GM10248 (cell line): ENCODE data around the gene KCTD17.

ENCODE experiments used
- CTCF ChIA-PET: fragments of 300-600 bp; sonication (Branson Sonifier 250); formaldehyde crosslinking; extraction: SDS; loops from one replicate; lab custom pipeline; 2021; ENCODE audit warnings: antibody characterized with exemption; lab: Yijun Ruan, JAX
- POLR2A ChIA-PET: fragments of 350-650 bp; sonication (Branson Sonifier 250); formaldehyde crosslinking; extraction: SDS; loops from one replicate; lab custom pipeline; 2020; ENCODE audit warnings: antibody characterized with exemption; lab: Yijun Ruan, JAX
- DNase-seq: peaks from one replicate; pipeline ENCODE4 v3.0.0; 2012; ENCODE audit errors: extremely low spot score
- TF ChIP-seq, protein P1 (sequence below): IDR thresholded peaks from 2 replicates; pipeline ENCODE4 v1.5.1; 2012; ENCODE audit warnings: mild to moderate bottlenecking, low read depth; ENCODE audit errors: extremely low read depth, missing control alignments, control extremely low read depth

The KCTD17 gene

DNA sequence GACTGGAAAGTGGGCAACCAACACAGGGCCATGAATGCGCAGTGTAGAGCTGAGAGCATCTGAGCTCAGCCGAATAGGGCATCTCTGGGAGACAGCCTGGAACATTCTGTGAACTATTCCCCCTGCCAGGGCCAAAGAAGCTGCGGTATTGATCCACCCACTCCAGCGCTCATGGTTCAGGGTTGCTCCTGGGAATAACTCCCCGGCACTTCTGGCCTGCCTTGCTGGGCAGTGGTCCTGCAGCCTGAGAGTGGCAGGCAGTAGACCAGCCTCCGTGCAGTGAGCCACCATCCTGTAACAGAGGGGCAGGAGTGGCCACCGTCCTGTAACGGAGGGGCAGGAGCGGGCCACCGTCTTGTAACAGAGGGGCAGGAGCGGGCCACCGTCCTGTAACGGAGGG is 45.8 kb downstream of the KCTD17 start:
- POLR2A ChIA-PET = no interaction called here
- no peak for DNase-seq
- CTCF ChIA-PET = no interaction called here
- TF ChIP-seq, protein P1, sequence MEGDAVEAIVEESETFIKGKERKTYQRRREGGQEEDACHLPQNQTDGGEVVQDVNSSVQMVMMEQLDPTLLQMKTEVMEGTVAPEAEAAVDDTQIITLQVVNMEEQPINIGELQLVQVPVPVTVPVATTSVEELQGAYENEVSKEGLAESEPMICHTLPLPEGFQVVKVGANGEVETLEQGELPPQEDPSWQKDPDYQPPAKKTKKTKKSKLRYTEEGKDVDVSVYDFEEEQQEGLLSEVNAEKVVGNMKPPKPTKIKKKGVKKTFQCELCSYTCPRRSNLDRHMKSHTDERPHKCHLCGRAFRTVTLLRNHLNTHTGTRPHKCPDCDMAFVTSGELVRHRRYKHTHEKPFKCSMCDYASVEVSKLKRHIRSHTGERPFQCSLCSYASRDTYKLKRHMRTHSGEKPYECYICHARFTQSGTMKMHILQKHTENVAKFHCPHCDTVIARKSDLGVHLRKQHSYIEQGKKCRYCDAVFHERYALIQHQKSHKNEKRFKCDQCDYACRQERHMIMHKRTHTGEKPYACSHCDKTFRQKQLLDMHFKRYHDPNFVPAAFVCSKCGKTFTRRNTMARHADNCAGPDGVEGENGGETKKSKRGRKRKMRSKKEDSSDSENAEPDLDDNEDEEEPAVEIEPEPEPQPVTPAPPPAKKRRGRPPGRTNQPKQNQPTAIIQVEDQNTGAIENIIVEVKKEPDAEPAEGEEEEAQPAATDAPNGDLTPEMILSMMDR = no peak

DNA sequence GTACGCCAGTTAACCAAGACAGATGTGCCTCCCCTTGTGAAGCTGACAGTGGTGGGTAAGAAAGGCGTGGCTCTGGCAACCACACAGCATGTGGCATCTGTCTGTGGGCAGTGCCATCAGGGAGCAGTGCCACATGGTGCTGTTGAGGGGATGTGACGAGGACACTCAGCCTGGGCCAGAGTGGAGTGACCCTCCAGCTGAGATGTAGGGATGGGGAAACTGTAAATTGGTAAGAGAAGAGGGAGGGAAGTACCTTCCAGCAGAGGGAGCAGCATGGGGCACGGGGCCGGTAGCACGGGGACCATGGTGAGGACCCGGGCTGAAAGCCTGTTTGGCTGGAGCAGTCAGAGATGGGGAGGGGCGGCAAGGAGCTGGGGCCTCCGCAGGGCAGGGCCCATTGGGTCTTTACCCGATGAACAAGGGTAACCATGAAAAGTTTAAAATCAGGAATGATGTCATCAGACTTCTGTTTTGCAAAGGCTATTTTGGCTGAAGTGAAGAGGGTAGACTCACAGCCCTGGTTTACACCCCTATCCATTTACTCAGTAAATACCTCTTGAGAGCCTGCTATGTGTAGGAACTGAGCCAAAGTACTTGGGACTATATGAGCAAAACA is 47.5 kb downstream of the KCTD17 start:
- TF ChIP-seq, protein P1 = peak; percentile 15
- CTCF ChIA-PET = interaction anchor here (1.2 to 3.3 kb wide), 5 partner anchors 9 to 100 kb away, joined by 3 to 12 read pairs (median 4); no protein-coding TSS in a partner anchor
- DNase-seq = no peak
- POLR2A ChIA-PET = no interaction called here

DNA sequence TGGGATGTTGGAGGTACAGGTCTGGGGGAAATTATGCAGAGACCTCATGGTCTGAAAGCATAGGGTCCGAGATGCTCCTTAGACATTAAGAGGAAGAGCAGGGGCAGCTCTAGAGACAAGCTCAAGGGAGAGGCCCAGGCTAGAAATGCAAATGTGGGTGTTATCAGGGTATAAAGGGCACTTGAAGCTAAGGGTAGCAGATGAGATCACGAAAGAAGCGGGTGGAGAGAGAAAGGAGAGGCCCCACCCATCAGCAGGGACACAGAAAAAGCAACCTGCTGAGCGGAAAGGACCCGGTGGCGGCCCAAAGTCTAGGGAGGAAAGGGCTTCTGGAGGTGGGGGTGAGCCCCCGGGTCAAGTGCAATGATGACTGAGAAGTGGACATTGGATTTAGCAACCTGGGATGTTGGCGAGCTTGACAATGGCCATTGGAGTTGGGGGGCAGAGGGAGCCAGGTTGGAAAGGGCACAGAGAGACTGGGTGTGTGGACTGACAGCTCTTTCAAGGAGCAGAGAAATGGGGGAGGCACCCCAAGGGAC is 49.1 kb downstream of the KCTD17 start:
- ChIA-PET POLR2A (no interaction called here), CTCF (interaction anchor here (0.9 to 3.3 kb wide), 6 partner anchors 10 to 99 kb away, joined by 3 to 12 read pairs (median 4); no protein-coding TSS in a partner anchor)
- peak; percentile 49 for DNase-seq
- TF ChIP-seq, protein P1 = no peak

DNA sequence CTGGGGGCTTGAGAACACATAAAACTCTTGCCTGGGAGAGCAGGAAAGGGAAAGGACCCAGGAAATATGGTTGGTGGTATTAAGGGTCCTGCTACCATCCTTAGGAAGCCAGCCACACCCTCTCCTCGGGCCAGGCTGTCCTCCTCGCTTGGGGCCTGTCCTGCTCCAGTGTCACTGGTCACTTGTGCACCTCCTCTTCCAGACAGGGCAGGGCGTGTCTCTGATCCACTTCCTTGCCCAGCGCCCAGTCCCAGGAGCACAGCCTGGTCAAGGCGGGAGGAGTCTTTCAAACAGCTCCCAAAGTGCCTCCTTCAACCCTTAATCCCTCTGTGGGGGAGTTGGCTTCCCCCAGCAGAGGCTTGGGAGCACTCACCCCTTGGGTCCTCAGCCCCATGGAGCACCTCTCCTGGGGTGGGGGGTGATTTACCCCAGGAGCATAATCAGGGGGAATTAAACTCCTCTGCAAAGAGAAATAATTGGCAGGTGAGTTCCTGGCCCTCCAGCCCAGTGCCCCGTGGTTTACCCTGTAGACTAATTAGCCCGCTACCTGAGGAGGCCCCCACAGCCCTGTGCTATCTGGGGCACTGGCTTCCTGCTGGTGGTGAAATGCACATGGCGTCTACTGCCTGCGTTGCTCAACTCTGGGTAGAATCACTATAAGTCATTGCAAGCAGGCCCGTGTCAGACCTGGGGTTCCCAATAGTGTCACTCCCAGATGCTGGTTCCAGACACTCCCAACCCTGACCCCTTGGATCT is 49.9 kb downstream of the KCTD17 start:
- TF ChIP-seq, protein P1 = no peak
- no peak for DNase-seq
- POLR2A ChIA-PET = no interaction called here
- CTCF ChIA-PET = interaction anchor here (1.1 to 3.3 kb wide), 2 partner anchors 21 to 56 kb away, joined by 3 to 12 read pairs; no protein-coding TSS in a partner anchor

DNA sequence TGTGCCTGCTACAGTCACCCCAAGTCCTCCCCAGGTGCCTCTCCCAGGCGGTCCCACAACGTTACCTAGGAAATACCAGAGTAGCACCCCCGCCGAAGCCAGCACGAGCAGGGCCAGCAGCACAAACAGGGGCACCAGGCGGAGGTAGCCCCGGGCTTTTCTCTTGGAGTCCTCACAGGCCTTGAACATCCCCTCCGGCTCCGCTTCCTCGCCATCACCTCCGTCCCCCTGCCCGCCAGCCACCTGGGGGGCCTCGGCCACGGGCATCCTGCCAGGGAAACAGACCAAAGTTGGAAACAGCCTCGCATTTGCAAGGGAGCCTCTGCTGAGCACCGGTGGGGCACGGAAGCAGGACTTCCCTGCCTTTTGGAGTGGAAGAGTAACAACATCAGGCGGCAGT is 51.6 kb downstream of the KCTD17 start:
- TF ChIP-seq, protein P1 = no peak
- CTCF ChIA-PET = interaction anchor here (1.5 kb wide), 1 partner anchor 18 kb away, joined by 4 read pairs; no protein-coding TSS in a partner anchor

DNA sequence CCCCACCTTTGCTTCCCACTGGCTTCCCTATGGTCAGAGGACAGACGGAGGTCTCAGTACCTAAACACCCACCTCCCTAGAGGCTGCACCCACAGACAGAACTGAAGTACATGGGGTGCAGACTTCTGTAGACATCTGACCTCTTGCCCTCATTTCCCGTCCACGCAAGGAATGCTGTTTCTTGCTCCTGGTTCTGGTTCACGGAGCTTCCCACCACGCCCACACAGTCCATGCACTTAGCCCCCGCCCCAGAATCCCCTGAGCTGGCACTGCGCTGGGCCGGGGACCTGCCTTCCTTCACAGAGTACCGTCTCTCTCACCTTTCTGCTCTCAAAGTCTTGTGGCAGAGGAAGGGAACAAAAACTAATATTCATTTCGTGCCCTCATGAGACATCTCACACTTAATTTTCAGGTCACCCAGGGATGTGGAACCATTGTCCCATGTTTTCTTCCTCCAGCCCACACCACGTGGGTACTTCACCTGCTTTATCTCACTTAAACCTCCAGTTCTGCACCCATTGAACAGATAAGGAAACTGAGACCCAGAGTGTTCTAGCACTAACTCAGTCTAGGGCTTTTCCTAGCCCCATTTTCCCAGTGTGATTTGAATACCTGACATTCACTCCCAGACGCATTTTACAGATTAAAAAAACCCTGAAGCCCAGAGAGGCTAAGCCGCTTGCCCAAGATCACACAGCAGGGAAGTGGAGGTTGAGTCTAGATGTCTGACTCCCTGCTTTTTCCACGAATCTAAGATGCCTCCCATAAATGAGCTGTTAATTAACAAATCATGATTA is 52.3 kb downstream of the KCTD17 start:
- DNase-seq = no peak
- ChIA-PET CTCF (interaction anchor here (1.0 to 1.9 kb wide), 3 partner anchors 18 to 25 kb away, joined by 3 to 8 read pairs (median 4); no protein-coding TSS in a partner anchor), POLR2A (no interaction called here)
- TF ChIP-seq, protein P1 = no peak

More for the DNA sequence above, 51.6 kb downstream of the KCTD17 start:
- POLR2A ChIA-PET = no interaction called here
- no peak for DNase-seq
